HG03039 (cell line): ENCODE results near the gene NXPH4.

ENCODE experiments used
- ATAC-seq: cut with Tn5 transposase; IDR thresholded peaks from one replicate; pipeline ENCODE4 v1.9.1; 2021; ENCODE audit warnings: mild to moderate bottlenecking, moderate library complexity; ENCODE audit not compliant: unreplicated experiment

NXPH4 gene

GRCh38 chr12:57229634-57230380 lies 13.2 kb downstream of the NXPH4 start, which contains the start of gene SHMT2:
SHMT2 (plus strand) TSS chr12:57229711; CDS start chr12:57229779, 68 bp downstream.
- peak; percentile 44 for ATAC-seq

- no peak for ATAC-seq
These were observed 14.0 kb downstream of the NXPH4 start for GRCh38 chr12:57230381-57231155.

- ATAC-seq, result no peak
These were observed 14.9 kb downstream of the NXPH4 start for GRCh38 chr12:57231276-57232021.

- no peak for ATAC-seq
These were observed 15.7 kb downstream of the NXPH4 start for GRCh38 chr12:57232156-57232756.

- ATAC-seq, result no peak
These were observed 17.0 kb downstream of the NXPH4 start for GRCh38 chr12:57233357-57234232.

- ATAC-seq, result no peak
These were observed 17.6 kb downstream of the NXPH4 start for GRCh38 chr12:57234233-57234570.

GRCh38 chr12:57234571-57235016 lies 18.0 kb downstream of the NXPH4 start:
- ATAC-seq, result no peak

GRCh38 chr12:57235017-57235727 lies 18.6 kb downstream of the NXPH4 start:
- ATAC-seq, result no peak

GRCh38 chr12:57235728-57236131 lies 19.1 kb downstream of the NXPH4 start:
- ATAC-seq, result no peak

- ATAC-seq, result no peak
These were observed 19.8 kb downstream of the NXPH4 start for GRCh38 chr12:57236201-57236924.

- ATAC-seq, result no peak
These were observed 20.5 kb downstream of the NXPH4 start for GRCh38 chr12:57236925-57237595.

- ATAC-seq, result no peak
These were observed 21.0 kb downstream of the NXPH4 start for GRCh38 chr12:57237596-57237931.

- no peak for ATAC-seq
These were observed 21.6 kb downstream of the NXPH4 start for GRCh38 chr12:57237932-57238853.

GRCh38 chr12:57238854-57239554 lies 22.4 kb downstream of the NXPH4 start:
- peak; percentile 42 for ATAC-seq

- ATAC-seq, result no peak
These were observed 23.0 kb downstream of the NXPH4 start for GRCh38 chr12:57239587-57240065.

GRCh38 chr12:57240066-57240921 lies 23.7 kb downstream of the NXPH4 start:
- no peak for ATAC-seq
